Measurements from ENCODE around the gene NRSN1.

Gene NRSN1

GRCh38 chr6:24126586-24127192 lies 674 bp downstream of the NRSN1 start:
- no peaks in the 10 kb centered on the region for H3K79me2 ChIP-seq (ENCODE audit: control insufficient read depth, insufficient read depth, low read length)
- H3K36me3 ChIP-seq (ENCODE audit: control insufficient read depth, insufficient read depth, low read length) = no peaks in the 10 kb centered on the region
- no peak overlapping the region for H2AK5ac ChIP-seq (ENCODE audit: low read length)
- H3K79me1 ChIP-seq (ENCODE audit: low read length) = no peaks in the 10 kb centered on the region
- no peak overlapping the region for H4K8ac ChIP-seq (ENCODE audit: low read depth, low read length)
- H3K9ac ChIP-seq (ENCODE audit: low read length) = no peak overlapping the region
- H2BK15ac ChIP-seq (replicated peaks; ENCODE audit: low read depth) = no peak overlapping the region
- no peak overlapping the region for H3K27ac ChIP-seq (ENCODE audit: low read depth, low read length)
- H3K4ac ChIP-seq (ENCODE audit: low read depth, low read length) = no peak overlapping the region
- H3K4me2 ChIP-seq (ENCODE audit: low read length) = no peak overlapping the region
- peak; percentile 91 for DNase-seq
- no peak overlapping the region for H3K4me3 ChIP-seq (ENCODE audit: low read length)
- no peak overlapping the region for H3K18ac ChIP-seq (ENCODE audit: low read length)
- H3K56ac ChIP-seq (ENCODE audit: low read length) = no peak overlapping the region
- H3K27me3 ChIP-seq (ENCODE audit: insufficient read depth, low read length, poor library complexity) = no peaks in the 10 kb centered on the region
- H4K5ac ChIP-seq (ENCODE audit: low read length) = no peak overlapping the region
- WGBS (ENCODE audit: extremely low coverage, insufficient coverage, low lambda C conversion rate) = no CpG with 5 or more reads among the region's 6 CpGs
- no peak overlapping the region for H2BK120ac ChIP-seq (ENCODE audit: low read depth, low read length)
- H2BK5ac ChIP-seq (ENCODE audit: low read length) = no peak overlapping the region
- no peak overlapping the region for H3K23ac ChIP-seq (ENCODE audit: low read length)
- H3K4me1 ChIP-seq (ENCODE audit: control insufficient read depth, low read depth, low read length) = no peaks in the 10 kb centered on the region

GRCh38 chr6:24127316-24127715 lies 1.3 kb downstream of the NRSN1 start:
- Histone ChIP-seq H3K56ac (ENCODE audit: low read length) (no peak overlapping the region), H3K36me3 (ENCODE audit: control insufficient read depth, insufficient read depth, low read length) (no peaks in the 10 kb centered on the region), H3K4me3 (ENCODE audit: low read length) (no peak overlapping the region), H3K4ac (ENCODE audit: low read depth, low read length) (no peak overlapping the region), H3K79me2 (ENCODE audit: control insufficient read depth, insufficient read depth, low read length) (no peaks in the 10 kb centered on the region), H4K8ac (ENCODE audit: low read depth, low read length) (no peak overlapping the region), H3K4me2 (ENCODE audit: low read length) (no peak overlapping the region), H2BK15ac (replicated peaks; ENCODE audit: low read depth) (no peak overlapping the region), H3K4me1 (ENCODE audit: control insufficient read depth, low read depth, low read length) (no peaks in the 10 kb centered on the region), H3K23ac (ENCODE audit: low read length) (no peak overlapping the region), H2BK120ac (ENCODE audit: low read depth, low read length) (no peak overlapping the region), H3K9ac (ENCODE audit: low read length) (no peak overlapping the region), H3K27me3 (ENCODE audit: insufficient read depth, low read length, poor library complexity) (no peaks in the 10 kb centered on the region), H4K5ac (ENCODE audit: low read length) (no peak overlapping the region), H3K27ac (ENCODE audit: low read depth, low read length) (no peak overlapping the region), H2BK5ac (ENCODE audit: low read length) (no peak overlapping the region), H3K18ac (ENCODE audit: low read length) (no peak overlapping the region), H3K79me1 (ENCODE audit: low read length) (no peaks in the 10 kb centered on the region), H2AK5ac (ENCODE audit: low read length) (no peak overlapping the region)
- WGBS (ENCODE audit: extremely low coverage, insufficient coverage, low lambda C conversion rate) = no CpG with 5 or more reads among the region's 2 CpGs
- no peak for DNase-seq

GRCh38 chr6:24131751-24132150 lies 5.7 kb downstream of the NRSN1 start:
- Histone ChIP-seq H3K9ac (ENCODE audit: low read length) (no peak overlapping the region), H3K79me2 (ENCODE audit: control insufficient read depth, insufficient read depth, low read length) (no peaks in the 10 kb centered on the region), H3K27me3 (ENCODE audit: insufficient read depth, low read length, poor library complexity) (no peaks in the 10 kb centered on the region), H2BK5ac (ENCODE audit: low read length) (no peak overlapping the region), H2BK120ac (ENCODE audit: low read depth, low read length) (no peak overlapping the region), H3K56ac (ENCODE audit: low read length) (no peak overlapping the region), H3K4me3 (ENCODE audit: low read length) (no peak overlapping the region), H2AK5ac (ENCODE audit: low read length) (no peak overlapping the region), H4K5ac (ENCODE audit: low read length) (no peak overlapping the region), H3K27ac (ENCODE audit: low read depth, low read length) (no peak overlapping the region), H3K18ac (ENCODE audit: low read length) (no peak overlapping the region), H3K79me1 (ENCODE audit: low read length) (no peaks in the 10 kb centered on the region), H4K8ac (ENCODE audit: low read depth, low read length) (no peak overlapping the region), H3K4ac (ENCODE audit: low read depth, low read length) (no peak overlapping the region), H3K4me1 (ENCODE audit: control insufficient read depth, low read depth, low read length) (no peaks in the 10 kb centered on the region), H3K23ac (ENCODE audit: low read length) (no peak overlapping the region), H2BK15ac (replicated peaks; ENCODE audit: low read depth) (no peak overlapping the region), H3K4me2 (ENCODE audit: low read length) (no peak overlapping the region), H3K36me3 (ENCODE audit: control insufficient read depth, insufficient read depth, low read length) (no peaks in the 10 kb centered on the region)
- no CpG with 5 or more reads among the region's 2 CpGs for WGBS (ENCODE audit: extremely low coverage, insufficient coverage, low lambda C conversion rate)
- DNase-seq = no peak

GRCh38 chr6:24139080-24139479 lies 13.1 kb downstream of the NRSN1 start:
- Histone ChIP-seq H3K4me3 (ENCODE audit: low read length) (no peak overlapping the region), H2BK120ac (ENCODE audit: low read depth, low read length) (no peak overlapping the region), H3K4me2 (ENCODE audit: low read length) (no peak overlapping the region), H3K27ac (ENCODE audit: low read depth, low read length) (no peak overlapping the region), H3K4me1 (ENCODE audit: control insufficient read depth, low read depth, low read length) (no peaks in the 10 kb centered on the region), H3K79me2 (ENCODE audit: control insufficient read depth, insufficient read depth, low read length) (no peaks in the 10 kb centered on the region), H4K5ac (ENCODE audit: low read length) (no peak overlapping the region), H3K18ac (ENCODE audit: low read length) (no peak overlapping the region), H3K79me1 (ENCODE audit: low read length) (no peaks in the 10 kb centered on the region), H3K9ac (ENCODE audit: low read length) (no peak overlapping the region), H3K27me3 (ENCODE audit: insufficient read depth, low read length, poor library complexity) (no peaks in the 10 kb centered on the region), H2BK15ac (replicated peaks; ENCODE audit: low read depth) (no peak overlapping the region), H2AK5ac (ENCODE audit: low read length) (no peak overlapping the region), H3K36me3 (ENCODE audit: control insufficient read depth, insufficient read depth, low read length) (no peaks in the 10 kb centered on the region), H3K4ac (ENCODE audit: low read depth, low read length) (no peak overlapping the region), H4K8ac (ENCODE audit: low read depth, low read length) (no peak overlapping the region), H3K23ac (ENCODE audit: low read length) (no peak overlapping the region), H3K56ac (ENCODE audit: low read length) (no peak overlapping the region), H2BK5ac (ENCODE audit: low read length) (no peak overlapping the region)
- no peak for DNase-seq
- no CpG with 5 or more reads among the region's 2 CpGs for WGBS (ENCODE audit: extremely low coverage, insufficient coverage, low lambda C conversion rate)

- no peak for DNase-seq
- H3K9ac ChIP-seq (ENCODE audit: low read length) = no peak overlapping the region
- H3K36me3 ChIP-seq (ENCODE audit: control insufficient read depth, insufficient read depth, low read length) = no peaks in the 10 kb centered on the region
- H3K4ac ChIP-seq (ENCODE audit: low read depth, low read length) = no peak overlapping the region
- H3K4me2 ChIP-seq (ENCODE audit: low read length) = no peak overlapping the region
- no peaks in the 10 kb centered on the region for H3K27me3 ChIP-seq (ENCODE audit: insufficient read depth, low read length, poor library complexity)
- H2BK5ac ChIP-seq (ENCODE audit: low read length) = no peak overlapping the region
- H3K79me2 ChIP-seq (ENCODE audit: control insufficient read depth, insufficient read depth, low read length) = no peaks in the 10 kb centered on the region
- H3K79me1 ChIP-seq (ENCODE audit: low read length) = no peaks in the 10 kb centered on the region
- H3K4me3 ChIP-seq (ENCODE audit: low read length) = no peak overlapping the region
- H2BK120ac ChIP-seq (ENCODE audit: low read depth, low read length) = no peak overlapping the region
- H4K5ac ChIP-seq (ENCODE audit: low read length) = no peak overlapping the region
- no peak overlapping the region for H3K18ac ChIP-seq (ENCODE audit: low read length)
- WGBS (ENCODE audit: extremely low coverage, insufficient coverage, low lambda C conversion rate) = no CpG with 5 or more reads among the region's 2 CpGs
- no peaks in the 10 kb centered on the region for H3K4me1 ChIP-seq (ENCODE audit: control insufficient read depth, low read depth, low read length)
- no peak overlapping the region for H3K27ac ChIP-seq (ENCODE audit: low read depth, low read length)
- no peak overlapping the region for H3K56ac ChIP-seq (ENCODE audit: low read length)
- no peak overlapping the region for H4K8ac ChIP-seq (ENCODE audit: low read depth, low read length)
- H2AK5ac ChIP-seq (ENCODE audit: low read length) = no peak overlapping the region
- no peak overlapping the region for H3K23ac ChIP-seq (ENCODE audit: low read length)
- H2BK15ac ChIP-seq (replicated peaks; ENCODE audit: low read depth) = no peak overlapping the region
Observed at GRCh38 chr6:24139639-24140038, 13.6 kb downstream of the NRSN1 start.

- H3K23ac ChIP-seq (ENCODE audit: low read length) = no peak overlapping the region
Observed at GRCh38 chr6:24140591-24140990, 14.6 kb downstream of the NRSN1 start.

More at GRCh38 chr6:24140591-24140990, 14.6 kb downstream of the NRSN1 start:
- Histone ChIP-seq H3K9ac (ENCODE audit: low read length) (no peak overlapping the region), H3K4me3 (ENCODE audit: low read length) (no peak overlapping the region), H4K8ac (ENCODE audit: low read depth, low read length) (no peak overlapping the region), H3K18ac (ENCODE audit: low read length) (no peak overlapping the region), H3K4ac (ENCODE audit: low read depth, low read length) (no peak overlapping the region), H2BK15ac (replicated peaks; ENCODE audit: low read depth) (no peak overlapping the region), H3K4me1 (ENCODE audit: control insufficient read depth, low read depth, low read length) (no peaks in the 10 kb centered on the region), H2BK5ac (ENCODE audit: low read length) (no peak overlapping the region), H3K4me2 (ENCODE audit: low read length) (no peak overlapping the region), H3K56ac (ENCODE audit: low read length) (no peak overlapping the region), H3K27ac (ENCODE audit: low read depth, low read length) (no peak overlapping the region), H4K5ac (ENCODE audit: low read length) (no peak overlapping the region), H2BK120ac (ENCODE audit: low read depth, low read length) (no peak overlapping the region), H2AK5ac (ENCODE audit: low read length) (no peak overlapping the region), H3K36me3 (ENCODE audit: control insufficient read depth, insufficient read depth, low read length) (no peaks in the 10 kb centered on the region), H3K79me1 (ENCODE audit: low read length) (no peaks in the 10 kb centered on the region), H3K27me3 (ENCODE audit: insufficient read depth, low read length, poor library complexity) (no peaks in the 10 kb centered on the region), H3K79me2 (ENCODE audit: control insufficient read depth, insufficient read depth, low read length) (no peaks in the 10 kb centered on the region)
- WGBS (ENCODE audit: extremely low coverage, insufficient coverage, low lambda C conversion rate) = no CpG with 5 or more reads among the region's 13 CpGs
- no peak for DNase-seq
